ENCODE results near the gene TNNC1.

Gene TNNC1

DNA sequence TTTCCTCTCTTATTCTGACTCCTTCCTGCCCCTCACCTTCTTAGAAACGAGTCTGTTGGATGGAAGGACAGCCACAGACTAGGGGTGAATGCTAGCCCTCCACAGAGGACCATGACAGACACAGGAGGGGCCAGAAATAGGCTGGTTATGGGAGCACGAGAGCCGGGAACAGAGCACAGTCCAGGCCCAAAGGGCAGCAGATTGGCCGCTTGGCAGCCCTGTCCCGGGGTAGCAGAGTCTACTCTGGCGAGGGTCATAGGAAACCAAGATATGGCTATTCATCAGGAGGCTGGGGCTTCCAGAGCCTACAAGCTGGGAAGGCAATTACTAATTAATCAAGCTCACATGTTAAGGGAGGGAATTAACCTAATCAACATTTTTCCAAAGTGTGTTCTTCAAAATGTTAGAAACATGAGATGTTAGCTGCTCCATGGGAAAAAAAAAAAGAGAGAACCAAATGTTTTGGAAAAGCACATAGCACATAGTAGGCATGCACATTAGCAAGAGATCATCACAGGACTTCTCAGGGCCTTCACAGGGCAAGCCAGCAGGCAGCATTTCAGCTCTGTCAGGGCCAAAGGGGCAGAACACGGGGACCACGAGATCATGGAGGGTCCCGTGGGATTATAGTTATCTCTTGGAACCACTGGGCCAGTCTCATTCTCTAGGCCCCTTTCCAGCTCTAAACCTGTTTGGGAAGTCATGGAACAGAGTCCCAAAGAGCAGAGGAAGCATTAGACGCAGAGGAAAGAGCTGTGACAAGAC lies 22.2 kb downstream of the TNNC1 start:
- Histone ChIP-seq H3K27ac (ENCODE audit: low read length) (no peak overlapping the region), H3K27me3 (ENCODE audit: low read depth, low read length) (no peaks in the 10 kb centered on the region), H3K9me3 (ENCODE audit: control insufficient read depth in 1 of 2, low read length in 2 of 2) (no peaks in the 10 kb centered on the region), H3K4me1 (ENCODE audit: control insufficient read depth in 1 of 2, insufficient read depth in 2 of 2, low read length in 2 of 2) (peaks cover 0 to 12% of the 10 kb centered on the region in 2 donors), H3K36me3 (ENCODE audit: control insufficient read depth in 1 of 2, insufficient read depth in 2 of 2, low read length in 2 of 2) (no peaks in the 10 kb centered on the region), H3K4me3 (ENCODE audit: low read depth in 1 of 2, low read length in 2 of 2) (no peak overlapping the region)

DNA sequence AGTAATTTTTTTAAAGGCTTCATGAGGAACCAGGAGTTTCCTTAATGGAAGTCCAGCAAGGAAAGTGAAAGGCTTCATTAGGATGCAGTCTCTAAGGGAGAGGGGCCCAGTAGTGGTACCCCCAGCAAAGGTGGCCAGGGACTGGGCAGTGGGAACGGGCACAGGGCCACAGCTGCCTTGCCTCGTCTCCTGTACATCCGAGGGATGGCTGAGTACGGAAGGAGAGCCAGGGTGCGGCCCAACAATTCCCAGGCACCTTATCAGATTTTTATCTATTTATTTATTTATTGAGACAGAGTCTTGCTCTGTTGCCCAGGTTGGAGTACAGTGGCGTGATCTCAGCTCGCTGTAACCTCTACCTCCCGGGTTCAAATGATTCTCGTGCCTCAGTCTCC lies 23.4 kb downstream of the TNNC1 start:
- no peak overlapping the region for H3K27ac ChIP-seq (ENCODE audit: low read length)
- peaks cover 0 to 12% of the 10 kb centered on the region in 2 donors for H3K4me1 ChIP-seq (ENCODE audit: control insufficient read depth in 1 of 2, insufficient read depth in 2 of 2, low read length in 2 of 2)
- H3K4me3 ChIP-seq (ENCODE audit: low read depth in 1 of 2, low read length in 2 of 2): no peak overlapping the region
- H3K27me3 ChIP-seq (ENCODE audit: low read depth, low read length): no peaks in the 10 kb centered on the region
- no peaks in the 10 kb centered on the region for H3K9me3 ChIP-seq (ENCODE audit: control insufficient read depth in 1 of 2, low read length in 2 of 2)
- no peaks in the 10 kb centered on the region for H3K36me3 ChIP-seq (ENCODE audit: control insufficient read depth in 1 of 2, insufficient read depth in 2 of 2, low read length in 2 of 2)

DNA sequence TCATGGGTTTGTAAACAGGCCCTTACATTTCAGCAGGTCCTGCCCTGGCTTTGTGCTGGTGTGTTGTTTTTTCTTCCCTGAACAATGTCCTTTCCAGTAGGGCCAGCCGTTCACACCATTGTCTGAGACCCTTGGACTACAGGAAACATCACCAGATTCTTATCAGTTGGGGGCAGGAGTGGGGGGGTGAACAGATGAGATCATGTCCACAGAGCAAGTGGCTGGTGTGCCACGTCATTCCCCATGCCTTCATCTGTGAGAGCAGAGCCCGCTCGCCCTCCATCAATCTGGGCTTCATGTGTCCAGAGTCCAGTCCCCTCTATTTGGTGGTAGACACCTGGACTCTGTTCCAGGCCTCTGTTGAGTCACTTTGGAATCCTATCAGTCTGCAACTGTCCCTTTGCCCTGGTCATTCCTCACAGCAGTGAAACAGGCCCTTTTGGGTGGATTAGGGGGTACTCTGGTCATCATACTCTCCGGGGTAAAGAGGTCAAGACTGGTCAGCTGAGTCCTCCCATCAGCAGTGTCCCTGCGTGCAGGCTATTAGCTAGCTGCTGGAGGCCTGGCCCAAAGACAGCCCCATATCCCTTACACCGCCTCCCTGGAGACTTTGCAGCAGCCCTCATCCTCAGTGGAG lies 23.9 kb downstream of the TNNC1 start:
- Histone ChIP-seq H3K4me1 (ENCODE audit: control insufficient read depth in 1 of 2, insufficient read depth in 2 of 2, low read length in 2 of 2) (peaks cover 0 to 12% of the 10 kb centered on the region in 2 donors), H3K9me3 (ENCODE audit: control insufficient read depth in 1 of 2, low read length in 2 of 2) (no peaks in the 10 kb centered on the region), H3K4me3 (ENCODE audit: low read depth in 1 of 2, low read length in 2 of 2) (no peak overlapping the region), H3K27ac (ENCODE audit: low read length) (no peak overlapping the region), H3K27me3 (ENCODE audit: low read depth, low read length) (no peaks in the 10 kb centered on the region), H3K36me3 (ENCODE audit: control insufficient read depth in 1 of 2, insufficient read depth in 2 of 2, low read length in 2 of 2) (no peaks in the 10 kb centered on the region)

DNA sequence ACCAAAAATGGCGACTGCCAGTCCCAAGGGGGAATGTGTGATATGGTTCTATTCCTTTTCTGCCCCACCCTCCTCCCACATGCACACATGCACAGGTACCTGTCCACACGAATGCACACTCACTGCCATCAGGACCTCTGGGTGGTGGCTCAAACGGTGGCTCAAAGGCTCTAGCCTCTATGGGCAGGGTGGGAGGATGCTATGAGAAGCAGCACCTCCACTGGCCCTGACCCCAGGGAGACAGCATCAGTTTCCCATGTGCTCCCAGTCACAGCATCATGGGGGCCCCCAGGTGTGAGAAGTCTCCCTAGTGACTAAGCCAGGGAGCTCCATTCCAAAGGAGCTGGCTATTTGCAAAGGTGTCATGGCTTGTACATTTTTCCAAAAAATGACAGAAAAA lies 24.8 kb downstream of the TNNC1 start:
- no peaks in the 10 kb centered on the region for H3K9me3 ChIP-seq (ENCODE audit: control insufficient read depth in 1 of 2, low read length in 2 of 2)
- peaks cover 0 to 12% of the 10 kb centered on the region in 2 donors for H3K4me1 ChIP-seq (ENCODE audit: control insufficient read depth in 1 of 2, insufficient read depth in 2 of 2, low read length in 2 of 2)
- H3K4me3 ChIP-seq (ENCODE audit: low read depth in 1 of 2, low read length in 2 of 2): no peak overlapping the region
- H3K36me3 ChIP-seq (ENCODE audit: control insufficient read depth in 1 of 2, insufficient read depth in 2 of 2, low read length in 2 of 2): no peaks in the 10 kb centered on the region
- no peak overlapping the region for H3K27ac ChIP-seq (ENCODE audit: low read length)
- no peaks in the 10 kb centered on the region for H3K27me3 ChIP-seq (ENCODE audit: low read depth, low read length)

DNA sequence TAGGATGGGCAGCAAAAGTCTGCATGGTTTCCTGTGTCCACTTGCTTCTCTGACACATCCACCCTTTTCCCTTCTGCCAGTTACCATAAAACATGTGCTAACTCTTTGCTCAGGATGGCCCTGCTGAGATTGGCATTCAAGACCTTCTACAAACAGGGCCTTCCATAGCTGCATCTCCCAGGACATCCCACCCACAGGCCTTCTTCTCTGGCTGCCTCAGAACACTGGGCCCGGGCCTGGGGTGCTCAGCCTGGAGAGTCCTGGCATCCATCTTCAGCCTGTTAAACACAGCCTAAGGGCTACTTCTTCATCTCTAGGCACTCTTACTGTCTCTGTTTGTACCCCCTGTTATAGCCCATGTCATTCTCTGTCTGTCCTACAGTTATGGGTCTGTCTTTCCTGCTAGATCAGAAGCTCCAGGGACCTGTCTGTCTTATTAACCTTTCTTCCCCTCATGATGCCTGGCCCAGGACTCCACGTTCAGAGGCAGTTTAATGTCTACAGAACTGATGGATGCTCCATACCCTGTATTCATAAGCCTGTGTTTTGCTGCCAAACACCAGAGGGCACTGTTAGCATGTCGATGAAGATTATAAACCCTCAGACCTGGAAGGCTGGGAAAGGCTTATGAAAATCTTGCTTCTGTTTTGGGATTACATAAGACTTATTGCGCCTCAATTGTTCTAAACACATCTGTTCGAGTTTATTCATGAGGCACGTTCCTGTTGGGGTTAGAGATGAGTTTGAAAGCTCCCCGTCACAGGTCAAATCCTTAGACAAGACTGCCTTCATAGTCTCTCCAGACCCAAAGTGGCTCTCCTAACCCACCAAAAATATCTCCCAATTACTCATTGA lies 25.5 kb downstream of the TNNC1 start:
- H3K9me3 ChIP-seq (ENCODE audit: control insufficient read depth in 1 of 2, low read length in 2 of 2): no peaks in the 10 kb centered on the region
- H3K27ac ChIP-seq (ENCODE audit: low read length): no peak overlapping the region
- H3K4me3 ChIP-seq (ENCODE audit: low read depth in 1 of 2, low read length in 2 of 2): no peak overlapping the region

DNA sequence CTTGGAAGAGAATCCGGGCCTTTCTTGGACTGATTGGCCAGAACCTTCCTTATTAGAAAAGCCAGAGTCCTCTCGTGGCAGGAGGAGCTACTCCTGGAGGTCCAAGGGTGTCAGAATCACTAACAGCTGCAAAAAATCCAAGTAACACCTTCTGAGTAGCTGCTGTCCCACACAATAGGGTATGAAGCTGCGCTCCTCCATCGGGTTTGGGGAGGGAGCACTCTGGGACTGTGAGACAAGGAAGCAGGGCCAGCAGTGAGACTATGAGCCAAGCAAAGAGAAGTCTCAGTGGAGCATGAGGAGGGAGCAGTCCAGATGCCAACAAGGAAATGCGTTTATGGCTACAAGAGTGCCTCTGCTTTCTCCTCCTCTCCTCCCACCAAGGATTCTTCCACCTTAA lies 30.7 kb downstream of the TNNC1 start:
- no peaks in the 10 kb centered on the region for H3K9me3 ChIP-seq (ENCODE audit: control insufficient read depth in 1 of 2, low read length in 2 of 2)
- no peaks in the 10 kb centered on the region for H3K27me3 ChIP-seq (ENCODE audit: low read depth, low read length)
- peaks cover 3 to 4% of the 10 kb centered on the region in 2 donors for H3K36me3 ChIP-seq (ENCODE audit: control insufficient read depth in 1 of 2, insufficient read depth in 2 of 2, low read length in 2 of 2)
- H3K4me3 ChIP-seq (ENCODE audit: low read depth in 1 of 2, low read length in 2 of 2): no peak overlapping the region
- no peaks in the 10 kb centered on the region for H3K4me1 ChIP-seq (ENCODE audit: control insufficient read depth in 1 of 2, insufficient read depth in 2 of 2, low read length in 2 of 2)
- no peak overlapping the region for H3K27ac ChIP-seq (ENCODE audit: low read length)

More for the DNA sequence above, 25.5 kb downstream of the TNNC1 start:
- Histone ChIP-seq H3K36me3 (ENCODE audit: control insufficient read depth in 1 of 2, insufficient read depth in 2 of 2, low read length in 2 of 2) (no peaks in the 10 kb centered on the region), H3K4me1 (ENCODE audit: control insufficient read depth in 1 of 2, insufficient read depth in 2 of 2, low read length in 2 of 2) (peaks cover 0 to 12% of the 10 kb centered on the region in 2 donors), H3K27me3 (ENCODE audit: low read depth, low read length) (no peaks in the 10 kb centered on the region)

DNA sequence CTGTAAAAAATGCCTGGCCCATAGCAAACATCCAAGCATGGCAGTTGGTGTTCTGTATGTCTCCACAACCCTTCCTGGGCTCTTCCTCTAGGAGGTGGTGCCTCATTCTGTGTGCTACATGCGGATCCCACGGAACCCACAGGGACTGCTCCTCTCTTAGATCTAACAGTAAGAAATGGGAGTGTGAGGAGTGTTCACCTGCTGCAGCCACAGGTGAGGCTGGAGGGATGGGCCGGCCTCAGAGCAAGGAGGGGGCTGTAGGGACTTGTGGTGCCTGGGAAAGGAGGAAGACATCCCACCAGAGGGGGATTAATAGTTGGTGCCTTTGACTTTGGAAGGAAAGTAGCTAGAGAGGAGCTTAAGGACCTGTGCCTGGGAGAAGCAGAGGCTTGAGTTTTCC lies 31.2 kb downstream of the TNNC1 start:
- Histone ChIP-seq H3K9me3 (ENCODE audit: control insufficient read depth in 1 of 2, low read length in 2 of 2) (no peaks in the 10 kb centered on the region), H3K27me3 (ENCODE audit: low read depth, low read length) (no peaks in the 10 kb centered on the region), H3K27ac (ENCODE audit: low read length) (no peak overlapping the region), H3K4me3 (ENCODE audit: low read depth in 1 of 2, low read length in 2 of 2) (no peak overlapping the region), H3K36me3 (ENCODE audit: control insufficient read depth in 1 of 2, insufficient read depth in 2 of 2, low read length in 2 of 2) (peaks cover 3 to 4% of the 10 kb centered on the region in 2 donors), H3K4me1 (ENCODE audit: control insufficient read depth in 1 of 2, insufficient read depth in 2 of 2, low read length in 2 of 2) (no peaks in the 10 kb centered on the region)

DNA sequence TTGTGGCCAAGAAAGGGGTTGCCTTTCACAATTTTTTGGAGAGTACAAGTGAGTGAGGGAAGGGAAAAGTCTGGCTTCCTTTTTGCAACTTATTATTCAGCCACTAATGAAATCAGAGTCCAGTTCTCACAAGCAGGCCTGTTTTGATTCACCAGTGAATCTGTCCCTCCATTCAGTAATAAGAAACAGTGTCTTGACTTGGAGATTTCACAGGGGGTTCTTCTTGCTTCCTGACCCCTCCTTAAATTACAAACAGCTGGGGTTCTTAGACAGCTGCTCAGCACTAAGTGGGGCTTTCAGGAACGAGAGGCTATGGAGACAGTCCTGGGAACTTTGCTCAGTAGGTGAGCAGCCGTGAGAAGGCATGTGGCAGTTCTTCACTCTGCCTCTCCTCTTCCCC lies 33.5 kb downstream of the TNNC1 start:
- Histone ChIP-seq H3K4me3 (ENCODE audit: low read depth in 1 of 2, low read length in 2 of 2) (no peak overlapping the region), H3K27ac (ENCODE audit: low read length) (no peak overlapping the region), H3K27me3 (ENCODE audit: low read depth, low read length) (no peaks in the 10 kb centered on the region), H3K4me1 (ENCODE audit: control insufficient read depth in 1 of 2, insufficient read depth in 2 of 2, low read length in 2 of 2) (no peaks in the 10 kb centered on the region), H3K9me3 (ENCODE audit: control insufficient read depth in 1 of 2, low read length in 2 of 2) (no peaks in the 10 kb centered on the region), H3K36me3 (ENCODE audit: control insufficient read depth in 1 of 2, insufficient read depth in 2 of 2, low read length in 2 of 2) (peaks cover 3 to 4% of the 10 kb centered on the region in 2 donors)

DNA sequence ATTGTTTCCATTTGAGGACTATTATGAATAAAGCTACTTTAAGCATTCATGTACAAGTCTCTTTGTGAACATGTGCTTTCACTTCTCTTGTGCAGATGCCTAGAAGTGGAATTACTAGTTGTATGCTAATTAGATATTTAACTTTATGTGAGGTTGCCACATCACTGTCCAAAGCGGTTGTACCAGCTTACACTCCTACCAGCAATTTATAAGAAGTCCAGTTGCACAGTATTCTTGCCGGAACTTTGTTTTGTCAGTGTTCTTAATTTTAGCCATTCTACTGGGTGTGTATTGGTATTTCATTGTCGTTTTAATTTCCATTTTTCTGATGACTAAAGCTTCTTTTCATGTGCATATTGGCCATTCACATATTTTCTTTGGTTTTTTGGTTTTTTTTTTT lies 38.0 kb downstream of the TNNC1 start:
- H3K27ac ChIP-seq (ENCODE audit: low read length): no peak overlapping the region

DNA sequence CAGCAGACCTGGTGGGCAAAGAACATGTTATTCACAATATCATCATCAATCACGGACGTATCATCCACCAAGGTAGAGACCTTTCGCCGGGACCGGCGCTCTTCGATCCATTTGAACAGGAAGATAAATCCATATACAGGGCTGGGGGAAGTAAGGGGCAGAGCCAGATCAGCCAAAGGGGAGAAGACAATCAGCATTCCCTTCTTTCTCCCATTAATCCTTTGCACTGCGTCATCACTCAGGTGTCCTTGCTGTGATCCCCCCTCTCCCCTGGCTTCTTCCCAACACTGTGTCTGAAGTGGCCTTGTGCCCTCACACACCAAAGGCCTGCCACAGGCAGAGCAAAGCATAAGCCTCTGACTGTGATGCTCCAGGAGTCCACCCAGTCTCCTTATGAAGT lies 45.4 kb downstream of the TNNC1 start:
- Histone ChIP-seq H3K4me3 (ENCODE audit: low read depth in 1 of 2, low read length in 2 of 2) (no peak overlapping the region), H3K27ac (ENCODE audit: low read length) (peak overlapping the region; percentile 78), H3K4me1 (ENCODE audit: control insufficient read depth in 1 of 2, insufficient read depth in 2 of 2, low read length in 2 of 2) (peaks cover 11 to 47% of the 10 kb centered on the region in 2 donors), H3K27me3 (ENCODE audit: low read depth, low read length) (no peaks in the 10 kb centered on the region), H3K36me3 (ENCODE audit: control insufficient read depth in 1 of 2, insufficient read depth in 2 of 2, low read length in 2 of 2) (peaks cover 39 to 45% of the 10 kb centered on the region in 2 donors), H3K9me3 (ENCODE audit: control insufficient read depth in 1 of 2, low read length in 2 of 2) (no peaks in the 10 kb centered on the region)

More for the DNA sequence above, 38.0 kb downstream of the TNNC1 start:
- H3K27me3 ChIP-seq (ENCODE audit: low read depth, low read length): no peaks in the 10 kb centered on the region
- peaks cover 1 to 4% of the 10 kb centered on the region in 2 donors for H3K36me3 ChIP-seq (ENCODE audit: control insufficient read depth in 1 of 2, insufficient read depth in 2 of 2, low read length in 2 of 2)
- H3K4me1 ChIP-seq (ENCODE audit: control insufficient read depth in 1 of 2, insufficient read depth in 2 of 2, low read length in 2 of 2): peaks cover 4 to 22% of the 10 kb centered on the region in 2 donors
- H3K9me3 ChIP-seq (ENCODE audit: control insufficient read depth in 1 of 2, low read length in 2 of 2): no peaks in the 10 kb centered on the region
- no peak overlapping the region for H3K4me3 ChIP-seq (ENCODE audit: low read depth in 1 of 2, low read length in 2 of 2)

DNA sequence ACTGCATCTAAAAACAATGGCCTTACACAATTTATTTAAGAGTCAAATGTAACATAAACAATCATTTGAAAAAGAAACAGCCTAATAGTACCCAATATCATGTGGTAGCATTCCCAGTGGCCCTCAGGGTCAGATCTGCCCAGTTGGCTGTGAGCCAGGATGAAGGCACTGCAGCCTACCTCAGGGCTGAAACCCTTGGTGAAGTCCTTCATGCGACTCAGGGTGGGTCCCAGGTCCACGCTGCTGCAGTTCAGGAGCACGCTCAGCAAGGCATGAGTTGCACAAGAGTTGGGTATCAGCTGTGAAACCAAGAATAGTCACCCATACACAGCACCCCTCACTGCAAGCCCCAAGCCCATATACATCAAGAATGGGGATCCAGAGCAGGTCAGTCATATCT lies 46.1 kb downstream of the TNNC1 start:
- no peaks in the 10 kb centered on the region for H3K27me3 ChIP-seq (ENCODE audit: low read depth, low read length)
- peaks cover 46 to 52% of the 10 kb centered on the region in 2 donors for H3K36me3 ChIP-seq (ENCODE audit: control insufficient read depth in 1 of 2, insufficient read depth in 2 of 2, low read length in 2 of 2)
- no peak overlapping the region for H3K4me3 ChIP-seq (ENCODE audit: low read depth in 1 of 2, low read length in 2 of 2)
- H3K9me3 ChIP-seq (ENCODE audit: control insufficient read depth in 1 of 2, low read length in 2 of 2): no peaks in the 10 kb centered on the region
- peaks cover 11 to 42% of the 10 kb centered on the region in 2 donors for H3K4me1 ChIP-seq (ENCODE audit: control insufficient read depth in 1 of 2, insufficient read depth in 2 of 2, low read length in 2 of 2)
- H3K27ac ChIP-seq (ENCODE audit: low read length): no peak overlapping the region
